Activated CD4-positive, alpha-beta memory T cell treated with anti-CD3 and anti-CD28 coated beads, Interleukin-2, amount 10 ng/mL, durations not matched to agents 7 days and 5 days (primary cell): ENCODE results near the gene FXYD1. TPM values are rescaled to one million over a fixed set of nuclear protein-coding genes. Genes with fewer than 3 reads are reported as not detected.
A peak's percentile ranks its signal among the peaks of the same experiment; 100 is the strongest.
"Not testable (repeated sequence)": the region's sequence is repeated elsewhere in the genome, so short reads cannot be mapped to it uniquely, and the experiment has no call there.

Source experiments
- CTCF ChIA-PET: fragments of 350-600 bp; sonication (Branson Sonifier 250); formaldehyde crosslinking; loops from one replicate; lab custom pipeline; 2021; ENCODE audit warnings: antibody characterized with exemption, inconsistent platforms; lab: Charles Lee
- POLR2A ChIA-PET: fragments of 350-600 bp; sonication (Branson Sonifier 250); formaldehyde crosslinking; loops from one replicate; lab custom pipeline; 2021; ENCODE audit warnings: antibody characterized with exemption; lab: Charles Lee
- DNase-seq: peaks from one replicate; pipeline ENCODE4 v3.0.0-alpha.2; 2020
- H3K27ac Mint-ChIP-seq: one replicate; pipeline ENCODE4 v1.8.0; 2021; ENCODE audit warnings: mild to moderate bottlenecking, mixed read lengths
- H3K27me3 Mint-ChIP-seq: one replicate; pipeline ENCODE4 v1.8.0; 2021; ENCODE audit warnings: mixed read lengths
- H3K36me3 Mint-ChIP-seq: one replicate; pipeline ENCODE4 v1.8.0; 2021; ENCODE audit warnings: low read depth, mixed read lengths
- H3K4me1 Mint-ChIP-seq: one replicate; pipeline ENCODE4 v1.8.0; 2021; ENCODE audit warnings: mixed read lengths
- H3K4me3 Mint-ChIP-seq: one replicate; pipeline ENCODE4 v1.8.0; 2021; ENCODE audit warnings: mild to moderate bottlenecking, mixed read lengths
- H3K9me3 Mint-ChIP-seq: one replicate; pipeline ENCODE4 v1.8.0; 2021; ENCODE audit warnings: mixed read lengths
- total RNA-seq, 2 experiments: library from RNA; stranded (reverse); gene quantifications; one replicate each; pipeline ENCODE4 v1.2.3, GENCODE V29; 2021

The FXYD1 gene
- total RNA-seq, 2 experiments from 2014 or later: 3.3 to 3.6 TPM

GRCh38 chr19:35122687-35123551 lies 15.7 kb upstream of the FXYD1 start:
- DNase-seq: no peak
- Mint-ChIP-seq H3K27ac (no peak overlapping the region), H3K4me1 (peaks cover 19% of the 10 kb centered on the region), H3K27me3 (no peaks in the 10 kb centered on the region), H3K4me3 (no peak overlapping the region), H3K9me3 (no peaks in the 10 kb centered on the region), H3K36me3 (no peaks in the 10 kb centered on the region)
- ChIA-PET CTCF (interaction anchor here (0.6 kb wide), 1 partner anchor 77 kb away, joined by 4 read pairs; no protein-coding TSS in a partner anchor), POLR2A (no interaction called here)

- Mint-ChIP-seq H3K4me1 (peaks cover 19% of the 10 kb centered on the region), H3K36me3 (no peaks in the 10 kb centered on the region), H3K9me3 (no peaks in the 10 kb centered on the region), H3K27ac (no peak overlapping the region), H3K27me3 (no peaks in the 10 kb centered on the region), H3K4me3 (peak overlapping the region; percentile 61)
- DNase-seq: no peak
- ChIA-PET POLR2A (no interaction called here), CTCF (interaction anchor here (0.6 to 2.2 kb wide), 2 partner anchors 18 to 77 kb away, joined by 4 to 20 read pairs; partner anchors contain the start of gene FXYD7)
These were observed 15.1 kb upstream of the FXYD1 start for GRCh38 chr19:35123573-35123972.

DNA sequence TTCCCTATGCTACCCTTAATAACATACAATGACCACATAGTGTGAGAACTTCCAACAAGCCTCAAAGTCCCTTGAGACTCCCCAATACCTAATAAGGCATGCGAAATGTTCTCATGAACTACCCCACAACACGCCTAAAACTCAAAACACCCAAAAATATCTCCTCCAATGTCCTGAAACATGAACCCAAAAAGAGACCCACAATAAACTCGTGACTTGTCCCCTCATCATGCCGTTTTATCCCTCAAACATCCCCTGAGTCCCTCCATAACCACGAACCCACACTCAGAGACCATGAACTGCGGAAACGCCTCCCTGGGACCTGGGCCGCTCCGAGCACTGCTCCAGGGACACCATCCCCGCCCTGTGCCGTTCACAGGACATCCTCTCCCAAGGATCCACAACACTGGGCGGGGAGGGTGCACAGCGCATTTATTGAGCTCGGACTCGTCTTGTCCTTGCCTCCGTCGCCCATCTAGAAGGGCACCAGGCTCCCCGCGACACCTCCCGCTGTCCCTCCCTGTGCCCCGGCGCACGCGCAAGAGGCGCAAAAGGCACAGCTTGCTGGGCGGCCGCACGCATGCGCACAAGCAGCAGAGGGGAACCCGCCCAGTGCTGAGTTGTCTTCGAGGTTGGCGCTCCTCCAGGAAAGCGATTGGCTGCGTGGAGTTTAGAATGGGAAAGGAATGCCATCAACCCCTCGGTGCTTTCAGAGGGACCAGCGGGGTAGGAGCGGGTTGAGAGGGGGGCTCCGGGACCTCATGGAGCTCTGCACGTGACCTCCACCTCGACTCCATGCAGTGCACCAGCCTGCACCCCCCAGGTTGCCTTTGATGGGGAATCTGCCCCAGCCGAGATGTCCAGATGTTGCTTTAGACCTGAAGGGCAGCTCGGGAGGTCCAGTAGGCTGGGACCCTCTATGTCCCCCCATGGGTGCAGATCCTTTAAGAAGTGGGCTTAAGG lies 14.2 kb upstream of the FXYD1 start:
- H3K4me3 Mint-ChIP-seq: peak overlapping the region; percentile 61
- ChIA-PET POLR2A (interaction anchor here (0.5 to 1.2 kb wide), 2 partner anchors 11 to 57 kb away, joined by 3 to 4 read pairs; partner anchors contain the start of gene LGI4), CTCF (interaction anchor here (0.6 to 2.2 kb wide), 4 partner anchors 9 to 104 kb away, joined by 3 to 20 read pairs (median 10); partner anchors contain the start of genes FXYD3 and FXYD7)

DNA sequence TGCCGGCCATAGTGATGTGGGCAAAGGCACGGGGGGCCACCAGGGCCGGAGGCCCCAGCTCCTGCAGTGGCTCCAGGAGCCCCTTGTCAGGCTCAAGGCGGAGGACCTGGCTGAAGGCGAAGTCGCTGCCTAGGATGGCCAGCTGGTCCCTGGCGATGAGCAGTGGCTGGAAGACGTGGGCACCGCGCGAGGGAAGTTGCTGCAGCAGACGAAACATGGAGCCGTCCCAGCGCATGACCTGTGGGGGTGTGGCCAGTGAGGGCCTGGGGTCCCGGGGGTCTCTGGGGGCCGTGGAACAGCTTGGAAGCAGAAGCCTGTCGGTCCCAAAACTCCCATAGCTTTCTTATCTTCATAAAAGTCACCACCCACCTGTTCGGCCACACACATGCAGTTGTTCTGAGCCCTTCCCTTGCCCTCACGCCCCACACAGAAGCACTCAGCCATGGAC lies 13.3 kb upstream of the FXYD1 start:
- H3K4me1 Mint-ChIP-seq: peaks cover 19% of the 10 kb centered on the region
- H3K4me3 Mint-ChIP-seq: no peak overlapping the region

More for the DNA sequence above, 14.2 kb upstream of the FXYD1 start:
- no peaks in the 10 kb centered on the region for H3K36me3 Mint-ChIP-seq
- peaks cover 19% of the 10 kb centered on the region for H3K4me1 Mint-ChIP-seq
- H3K27ac Mint-ChIP-seq: peak overlapping the region; percentile 17
- H3K9me3 Mint-ChIP-seq: no peaks in the 10 kb centered on the region
- no peaks in the 10 kb centered on the region for H3K27me3 Mint-ChIP-seq
- peak; percentile 89 for DNase-seq

GRCh38 chr19:35125749-35126623 lies 12.6 kb upstream of the FXYD1 start:
- Mint-ChIP-seq H3K4me3 (no peak overlapping the region), H3K4me1 (peaks cover 19% of the 10 kb centered on the region), H3K36me3 (no peaks in the 10 kb centered on the region), H3K27ac (no peak overlapping the region), H3K27me3 (no peaks in the 10 kb centered on the region), H3K9me3 (no peaks in the 10 kb centered on the region)
- CTCF ChIA-PET: interaction anchor here (2.2 kb wide), 1 partner anchor 16 kb away, joined by 20 read pairs; the partner anchor contains the start of gene FXYD7
- POLR2A ChIA-PET: no interaction called here
- DNase-seq: no peak

More for the DNA sequence above, 13.3 kb upstream of the FXYD1 start:
- no peak overlapping the region for H3K27ac Mint-ChIP-seq
- POLR2A ChIA-PET: interaction anchor here (1.2 kb wide), 1 partner anchor 10 kb away, joined by 4 read pairs; the partner anchor contains the start of gene LGI4
- no peaks in the 10 kb centered on the region for H3K27me3 Mint-ChIP-seq
- DNase-seq: no peak
- no peaks in the 10 kb centered on the region for H3K9me3 Mint-ChIP-seq
- CTCF ChIA-PET: interaction anchor here (1.3 to 2.2 kb wide), 3 partner anchors 10 to 17 kb away, joined by 6 to 20 read pairs (median 13); partner anchors contain the start of genes FXYD3 and FXYD7
- H3K36me3 Mint-ChIP-seq: no peaks in the 10 kb centered on the region

GRCh38 chr19:35126624-35126959 lies 12.0 kb upstream of the FXYD1 start:
- H3K4me1 Mint-ChIP-seq: peaks cover 19% of the 10 kb centered on the region
- H3K4me3 Mint-ChIP-seq: no peak overlapping the region
- no peaks in the 10 kb centered on the region for H3K9me3 Mint-ChIP-seq
- CTCF ChIA-PET: interaction anchor here (1.3 kb wide), 1 partner anchor 12 kb away, joined by 3 read pairs; no protein-coding TSS in a partner anchor
- no peak for DNase-seq
- no peaks in the 10 kb centered on the region for H3K36me3 Mint-ChIP-seq
- POLR2A ChIA-PET: no interaction called here
- no peak overlapping the region for H3K27ac Mint-ChIP-seq
- no peaks in the 10 kb centered on the region for H3K27me3 Mint-ChIP-seq

DNA sequence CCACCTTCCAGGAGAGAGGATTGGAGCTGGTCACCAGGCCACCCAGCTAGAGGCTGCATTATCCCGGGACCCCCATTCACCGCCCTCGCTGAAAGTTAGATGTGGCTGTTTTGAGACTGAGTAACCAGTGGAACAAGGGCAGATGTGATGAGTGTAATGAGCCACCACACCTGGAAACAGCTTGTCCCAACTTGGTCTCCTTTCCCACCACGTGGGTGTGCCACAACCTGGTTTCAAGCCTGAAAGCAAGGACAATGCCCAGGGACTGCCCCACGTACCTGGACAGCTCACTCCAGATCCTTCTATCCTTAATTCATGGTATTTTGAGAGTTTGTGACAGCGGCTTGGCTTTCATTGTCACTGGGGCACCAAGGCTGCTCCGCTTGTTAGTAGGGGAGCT lies 10.8 kb upstream of the FXYD1 start:
- Mint-ChIP-seq H3K4me1 (peaks cover 19% of the 10 kb centered on the region), H3K27ac (no peak overlapping the region), H3K36me3 (no peaks in the 10 kb centered on the region), H3K27me3 (peaks cover 3% of the 10 kb centered on the region), H3K9me3 (no peaks in the 10 kb centered on the region), H3K4me3 (no peak overlapping the region)
- ChIA-PET POLR2A (no interaction called here), CTCF (interaction anchor here (0.9 to 1.3 kb wide), 2 partner anchors 11 to 13 kb away, joined by 3 read pairs; no protein-coding TSS in a partner anchor)
- no peak for DNase-seq

DNA sequence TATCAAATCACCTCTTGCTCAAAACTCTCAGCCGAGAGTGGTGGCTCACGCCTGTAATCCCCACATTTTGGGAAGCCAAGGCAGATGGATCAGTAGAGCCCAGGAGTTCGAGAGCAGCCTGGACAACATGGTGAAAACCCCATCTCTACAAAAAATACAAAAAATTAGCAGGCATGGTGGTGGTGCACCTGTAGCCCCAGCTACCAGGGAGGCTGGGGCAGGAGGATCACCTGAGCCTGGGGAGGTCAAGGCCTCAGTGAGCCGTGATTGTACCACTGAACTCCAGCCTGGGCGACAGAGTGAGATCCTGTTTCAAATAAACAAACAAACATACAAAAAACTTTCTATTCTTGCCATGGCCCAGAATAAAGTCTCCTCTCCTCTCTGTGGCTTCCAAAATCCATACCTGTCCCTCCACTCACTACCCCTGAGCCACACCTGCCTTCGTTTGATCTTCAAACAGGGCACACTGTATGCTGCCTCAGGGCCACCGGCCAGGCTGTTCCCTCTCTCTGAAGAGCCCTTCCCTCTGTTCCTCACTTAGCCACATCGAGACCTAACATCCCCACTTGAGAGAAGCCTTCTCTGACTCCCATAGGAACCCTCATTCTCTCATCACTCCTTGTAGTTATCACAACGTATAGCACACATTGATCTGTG lies 10.1 kb upstream of the FXYD1 start:
- CTCF ChIA-PET: no interaction called here
- Mint-ChIP-seq H3K27ac (no peak overlapping the region), H3K9me3 (peaks cover 2% of the 10 kb centered on the region), H3K4me3 (no peak overlapping the region), H3K27me3 (peaks cover 3% of the 10 kb centered on the region), H3K4me1 (peaks cover 19% of the 10 kb centered on the region), H3K36me3 (no peaks in the 10 kb centered on the region)
- POLR2A ChIA-PET: no interaction called here
- no peak for DNase-seq

- H3K4me1 Mint-ChIP-seq, CTCF ChIA-PET, H3K36me3 Mint-ChIP-seq, H3K27ac Mint-ChIP-seq, POLR2A ChIA-PET, DNase-seq, H3K27me3 Mint-ChIP-seq, H3K9me3 Mint-ChIP-seq, H3K4me3 Mint-ChIP-seq: not testable (repeated sequence)
These were observed 8.8 kb upstream of the FXYD1 start for GRCh38 chr19:35129724-35130274.

GRCh38 chr19:35130761-35131720 lies 7.6 kb upstream of the FXYD1 start:
- peaks cover 6% of the 10 kb centered on the region for H3K4me1 Mint-ChIP-seq
- DNase-seq: no peak
- H3K36me3 Mint-ChIP-seq: no peaks in the 10 kb centered on the region
- ChIA-PET POLR2A (no interaction called here), CTCF (no interaction called here)
- no peak overlapping the region for H3K4me3 Mint-ChIP-seq
- H3K27ac Mint-ChIP-seq: no peak overlapping the region
- peaks cover 6% of the 10 kb centered on the region for H3K27me3 Mint-ChIP-seq
- H3K9me3 Mint-ChIP-seq: peaks cover 2% of the 10 kb centered on the region
